ENCODE measurements around the gene IGSF23. TPM values are rescaled to one million over a fixed set of nuclear protein-coding genes. Genes with fewer than 3 reads are reported as not detected.

Gene IGSF23
- total and polyA plus RNA-seq, 8 donors: 0.73 TPM; not detected in 7

DNA sequence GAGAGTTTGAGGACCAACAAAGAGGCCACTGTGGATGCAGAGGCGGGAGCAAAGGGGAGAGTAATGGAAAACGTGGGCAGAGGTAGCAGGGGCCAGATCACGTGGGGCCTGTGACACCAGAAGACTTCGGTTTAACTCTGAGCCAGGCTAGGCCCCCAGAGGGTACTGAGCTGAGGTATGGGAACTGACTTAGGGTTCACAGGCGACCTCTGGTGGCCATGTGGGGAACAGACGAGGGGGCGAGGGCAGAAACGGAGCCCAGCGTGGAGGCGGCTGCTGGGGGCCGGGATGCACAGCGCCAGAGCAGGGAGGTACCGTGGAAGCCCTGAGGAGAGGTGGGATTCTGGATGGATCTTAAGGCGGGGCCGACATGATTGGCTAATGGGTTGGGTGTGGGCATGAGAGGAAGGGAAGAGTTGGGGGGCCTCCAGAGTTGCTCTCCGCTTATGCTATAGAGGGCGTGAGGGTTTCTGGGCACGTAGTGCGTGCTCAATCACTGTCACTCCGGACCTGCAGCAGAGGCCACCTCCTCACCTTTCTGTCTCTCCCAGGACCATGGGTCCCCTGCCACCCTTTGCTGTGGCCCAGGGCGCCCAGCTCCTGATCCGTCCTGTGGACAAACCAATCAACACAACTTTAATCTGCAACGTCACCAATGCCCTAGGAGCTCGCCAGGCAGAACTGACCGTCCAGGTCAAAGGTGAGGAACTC, 44.0 kb downstream of the IGSF23 start:
- intact Hi-C loops (cut with DNase I; ENCODE audit: low total_unique reads): loop anchor here (5.0 kb wide), 1 partner anchor 85 kb away; no protein-coding TSS in a partner anchor
- peaks cover 48 to 97% (median 92%) of the 10 kb centered on the region in 4 donors for H3K36me3 ChIP-seq
- no peak overlapping the region for H3K4me3 ChIP-seq
- TF ChIP-seq, protein P1, sequence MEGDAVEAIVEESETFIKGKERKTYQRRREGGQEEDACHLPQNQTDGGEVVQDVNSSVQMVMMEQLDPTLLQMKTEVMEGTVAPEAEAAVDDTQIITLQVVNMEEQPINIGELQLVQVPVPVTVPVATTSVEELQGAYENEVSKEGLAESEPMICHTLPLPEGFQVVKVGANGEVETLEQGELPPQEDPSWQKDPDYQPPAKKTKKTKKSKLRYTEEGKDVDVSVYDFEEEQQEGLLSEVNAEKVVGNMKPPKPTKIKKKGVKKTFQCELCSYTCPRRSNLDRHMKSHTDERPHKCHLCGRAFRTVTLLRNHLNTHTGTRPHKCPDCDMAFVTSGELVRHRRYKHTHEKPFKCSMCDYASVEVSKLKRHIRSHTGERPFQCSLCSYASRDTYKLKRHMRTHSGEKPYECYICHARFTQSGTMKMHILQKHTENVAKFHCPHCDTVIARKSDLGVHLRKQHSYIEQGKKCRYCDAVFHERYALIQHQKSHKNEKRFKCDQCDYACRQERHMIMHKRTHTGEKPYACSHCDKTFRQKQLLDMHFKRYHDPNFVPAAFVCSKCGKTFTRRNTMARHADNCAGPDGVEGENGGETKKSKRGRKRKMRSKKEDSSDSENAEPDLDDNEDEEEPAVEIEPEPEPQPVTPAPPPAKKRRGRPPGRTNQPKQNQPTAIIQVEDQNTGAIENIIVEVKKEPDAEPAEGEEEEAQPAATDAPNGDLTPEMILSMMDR (IDR thresholded peaks at IDR 0.05): peak in 6 of 7 experiments; percentile 41 to 92 (median 91)
- no peak for TF ChIP-seq EP300 (IDR thresholded peaks at IDR 0.05)
- peak; percentile 71 to 85 for DNase-seq
- WGBS, 5 donors: 35 to 43% (median 37%) methylated on average over 25 of the region's 25 CpGs
- no peaks in the 10 kb centered on the region for H3K27me3 ChIP-seq
- H3K9me3 ChIP-seq: no peaks in the 10 kb centered on the region
- H3K27ac ChIP-seq: no peak overlapping the region
- peaks cover 0 to 19% (median 5%) of the 10 kb centered on the region in 4 donors for H3K4me1 ChIP-seq

DNA sequence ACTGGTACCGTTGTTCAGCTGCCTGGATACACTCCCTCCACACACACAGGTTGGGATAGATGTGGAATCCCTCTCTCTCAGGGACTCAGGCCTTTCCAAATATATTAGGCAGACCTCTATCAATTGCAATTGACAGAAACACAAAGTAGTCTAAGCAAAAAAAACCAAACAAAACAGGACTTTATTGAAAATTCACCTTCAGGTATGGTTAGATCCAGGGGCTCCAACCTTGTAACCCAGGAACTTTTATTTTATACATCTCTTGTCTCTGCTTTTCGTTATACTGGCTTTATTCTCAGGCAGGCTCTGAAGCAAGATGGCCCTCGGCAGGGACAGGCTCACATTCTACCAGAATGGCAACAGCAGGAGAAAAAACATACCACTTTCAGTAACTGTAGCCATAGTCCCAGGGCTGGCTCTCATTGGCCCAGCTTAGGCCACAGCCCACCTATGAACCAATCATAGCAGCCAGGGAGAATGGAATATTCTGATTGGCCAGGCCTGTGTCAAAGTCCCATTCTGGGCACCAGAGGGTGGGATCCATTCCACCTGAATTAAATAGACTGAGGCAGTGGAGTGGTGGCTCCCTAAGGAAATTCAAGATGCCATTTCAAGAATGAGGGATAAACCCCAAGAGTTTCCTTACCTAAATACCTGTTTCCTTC, 44.8 kb downstream of the IGSF23 start:
- WGBS, 5 donors: 89 to 97% (median 95%) methylated on average over 3 of the region's 3 CpGs
- Histone ChIP-seq H3K27ac (no peak overlapping the region), H3K27me3 (no peaks in the 10 kb centered on the region), H3K4me1 (peaks cover 0 to 25% (median 5%) of the 10 kb centered on the region in 4 donors), H3K36me3 (peaks cover 46 to 97% (median 92%) of the 10 kb centered on the region in 4 donors), H3K9me3 (no peaks in the 10 kb centered on the region), H3K4me3 (no peak overlapping the region)
- no peak for DNase-seq
- TF ChIP-seq EP300 (IDR thresholded peaks at IDR 0.05): no peak
- TF ChIP-seq POLR2A (IDR thresholded peaks at IDR 0.05): no peak
- TF ChIP-seq, protein P1 (IDR thresholded peaks at IDR 0.05): no peak
- no peak for TF ChIP-seq POLR2AphosphoS5 (IDR thresholded peaks at IDR 0.05)
- intact Hi-C loops (cut with DNase I; ENCODE audit: low total_unique reads): loop anchor here (5.0 kb wide), 1 partner anchor 86 kb away; no protein-coding TSS in a partner anchor

DNA sequence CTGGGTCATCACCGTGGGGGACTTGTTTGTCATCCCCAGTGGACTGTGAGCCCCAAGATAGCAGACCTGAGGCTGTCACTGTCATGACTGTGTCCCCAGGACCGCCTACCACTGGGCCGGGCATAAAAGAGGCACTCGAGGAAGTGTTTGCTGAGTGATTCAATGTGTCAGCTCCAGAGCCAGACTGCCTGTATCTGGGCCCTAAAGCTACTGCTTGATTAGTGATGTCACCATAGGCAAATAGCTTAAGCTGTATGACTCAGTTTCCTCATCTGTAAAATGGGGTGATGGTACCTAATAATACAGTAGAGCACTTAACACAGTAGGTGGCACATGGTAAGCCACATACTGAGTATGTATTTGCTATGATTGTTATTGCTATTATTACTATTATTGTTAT, 46.7 kb downstream of the IGSF23 start:
- Histone ChIP-seq H3K4me1 (peaks cover 0 to 17% (median 0%) of the 10 kb centered on the region in 4 donors), H3K4me3 (no peak overlapping the region), H3K27ac (no peak overlapping the region), H3K9me3 (no peaks in the 10 kb centered on the region), H3K27me3 (no peaks in the 10 kb centered on the region), H3K36me3 (peaks cover 41 to 86% (median 81%) of the 10 kb centered on the region in 4 donors)
- DNase-seq: no peak
- WGBS, 5 donors: 73 to 87% (median 81%) methylated on average over 4 of the region's 4 CpGs
- intact Hi-C loops (cut with DNase I; ENCODE audit: low total_unique reads): no loop called here
- TF ChIP-seq EP300 (IDR thresholded peaks at IDR 0.05): no peak
- TF ChIP-seq POLR2A (IDR thresholded peaks at IDR 0.05): no peak
- TF ChIP-seq POLR2AphosphoS5 (IDR thresholded peaks at IDR 0.05): no peak
- TF ChIP-seq, protein P1 (IDR thresholded peaks at IDR 0.05): no peak

GRCh38 chr19:44661205-44661604, 47.8 kb downstream of the IGSF23 start:
- no peaks in the 10 kb centered on the region for H3K9me3 ChIP-seq
- TF ChIP-seq EP300 (IDR thresholded peaks at IDR 0.05) (no peak), POLR2AphosphoS5 (IDR thresholded peaks at IDR 0.05) (no peak), POLR2A (IDR thresholded peaks at IDR 0.05) (no peak)
- TF ChIP-seq, protein P1 (IDR thresholded peaks at IDR 0.05): no peak
- no peak for DNase-seq
- H3K4me3 ChIP-seq: no peak overlapping the region
- H3K4me1 ChIP-seq: peaks cover 0 to 17% (median 0%) of the 10 kb centered on the region in 4 donors
- H3K36me3 ChIP-seq: peaks cover 32 to 75% (median 72%) of the 10 kb centered on the region in 4 donors
- no peak overlapping the region for H3K27ac ChIP-seq
- H3K27me3 ChIP-seq: no peaks in the 10 kb centered on the region
- intact Hi-C loops (cut with DNase I; ENCODE audit: low total_unique reads): no loop called here
- WGBS, 5 donors: 89 to 96% (median 92%) methylated on average over 11 of the region's 11 CpGs

All from stomach (tissue), 9 donors.